Activated T-cell treated with anti-CD3 and anti-CD28 coated beads, Interleukin-2, amount 50 U/mL, for 1 hour (primary cell): ENCODE data around the gene EFNA1.
A peak's percentile ranks its signal among the peaks of the same experiment; 100 is the strongest.
"Not testable (repeated sequence)": the region's sequence is repeated elsewhere in the genome, so short reads cannot be mapped to it uniquely, and the experiment has no call there.

Experiments
- DNase-seq: peaks from one replicate; pipeline ENCODE4 v3.0.0-alpha.2; 2020

EFNA1 gene

DNA sequence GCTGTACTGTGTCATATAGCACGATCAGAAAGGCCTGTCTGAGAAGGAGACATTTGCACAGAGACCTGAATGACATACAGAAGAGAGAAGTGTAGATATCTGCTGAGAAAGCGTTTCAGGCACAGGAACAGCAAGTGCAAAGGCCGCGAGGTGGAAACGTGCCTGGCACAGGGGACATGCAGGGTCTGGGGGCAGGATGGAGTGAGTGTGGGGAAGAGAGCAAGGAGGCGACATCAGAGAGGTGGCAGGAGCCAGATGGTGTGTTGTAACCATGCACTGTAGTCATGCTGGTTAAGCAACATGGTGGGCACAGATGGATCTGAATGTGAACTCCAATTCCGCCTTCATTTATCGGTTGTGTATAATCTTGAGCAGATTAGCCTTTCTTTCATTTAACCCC, 32.5 kb downstream of the EFNA1 start:
- no peak for DNase-seq

- DNase-seq, result not testable (repeated sequence)
Observed at GRCh38 chr1:155162631-155163030, 35.0 kb downstream of the EFNA1 start.

DNA sequence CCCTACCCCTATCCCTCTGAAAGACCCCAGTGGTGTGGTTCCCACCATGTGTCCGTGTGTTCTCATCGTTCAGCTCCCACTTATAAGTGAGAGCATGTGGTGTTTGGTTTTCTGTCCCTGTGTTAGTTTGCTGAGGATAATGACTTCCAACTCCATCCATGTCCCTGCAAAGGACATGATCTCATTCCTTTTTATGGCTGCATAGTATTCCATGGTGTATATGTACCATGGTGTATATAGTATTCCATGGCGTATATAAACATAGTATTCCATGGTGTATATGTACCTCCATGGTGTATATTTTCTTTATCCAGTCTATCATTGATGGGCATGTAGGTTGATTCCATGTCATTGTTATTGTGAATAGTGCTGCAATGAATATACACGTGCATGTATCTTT, 36.1 kb downstream of the EFNA1 start:
- DNase-seq, result not testable (repeated sequence)

DNA sequence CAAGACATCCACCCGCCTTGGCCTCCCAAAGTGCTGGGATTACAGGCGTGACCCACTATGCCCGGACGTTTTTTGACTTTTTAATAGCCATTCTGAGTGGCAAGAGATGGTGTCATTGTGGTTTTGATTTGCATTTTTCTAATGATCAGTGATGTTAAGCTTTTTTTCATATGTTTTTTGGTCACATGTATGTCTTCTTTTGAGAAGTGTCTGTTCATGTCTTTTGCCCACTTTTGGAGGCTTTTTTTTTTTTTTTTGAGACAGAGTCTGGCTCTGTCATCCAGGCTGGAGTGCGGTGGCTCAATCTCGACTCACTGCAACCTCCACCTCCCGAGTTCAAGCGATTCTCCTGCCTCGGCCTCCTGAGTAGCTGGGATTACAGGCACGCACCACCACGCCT, 36.9 kb downstream of the EFNA1 start:
- not testable (repeated sequence) for DNase-seq

GRCh38 chr1:155166051-155166470, 38.4 kb downstream of the EFNA1 start:
- no peak for DNase-seq

GRCh38 chr1:155166471-155167165, 38.9 kb downstream of the EFNA1 start:
- DNase-seq, result no peak

DNA sequence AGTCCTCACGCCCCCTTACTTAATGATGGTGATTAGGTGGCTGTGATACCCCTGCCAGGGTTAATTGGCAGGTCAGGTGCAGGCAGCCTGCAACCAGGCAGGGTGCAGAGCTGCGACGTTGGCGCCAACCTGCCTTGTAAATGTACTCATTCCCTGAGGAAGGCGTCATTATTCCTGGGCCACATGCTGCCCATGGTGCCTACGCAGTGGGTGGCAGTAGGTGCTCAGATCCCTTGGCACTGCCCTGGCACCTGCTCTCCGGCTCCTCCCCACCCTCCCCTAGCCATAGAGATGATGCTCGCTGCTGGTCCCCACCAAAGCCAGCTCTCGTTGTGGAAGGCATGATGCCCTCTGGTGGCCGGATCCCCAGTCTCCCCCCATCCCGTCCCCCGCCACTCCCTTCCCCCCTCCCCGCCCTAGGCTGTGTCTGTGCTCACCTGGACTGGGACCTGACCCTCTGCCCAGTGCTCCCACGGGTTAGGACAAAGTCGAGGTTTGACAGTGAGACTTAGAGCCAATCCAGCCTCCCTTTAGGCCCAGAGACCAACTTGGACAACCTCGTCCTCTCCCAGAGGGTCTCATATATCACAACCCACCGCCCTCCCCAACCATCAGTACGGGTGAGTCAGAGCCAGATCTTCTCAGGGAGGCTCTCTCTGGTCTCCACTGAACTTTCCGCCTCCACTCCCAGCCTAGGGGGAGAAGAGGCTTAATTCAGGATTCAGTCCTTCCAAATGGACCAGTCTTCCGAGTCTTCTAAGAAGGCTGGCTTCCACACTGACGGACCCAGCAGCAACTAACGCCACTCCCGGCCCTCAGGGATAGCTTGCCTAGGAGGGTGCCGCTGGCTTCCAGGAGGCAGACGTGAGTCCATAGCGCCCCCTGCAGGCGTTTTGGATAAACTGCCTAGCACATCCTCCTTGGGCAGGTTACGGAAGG, 39.8 kb downstream of the EFNA1 start:
- peak; percentile 85 for DNase-seq

- not testable (repeated sequence) for DNase-seq
Observed at GRCh38 chr1:155168105-155168445, 40.4 kb downstream of the EFNA1 start.

- no peak for DNase-seq
Observed at GRCh38 chr1:155168456-155169210, 41.0 kb downstream of the EFNA1 start.

GRCh38 chr1:155169541-155169940, 41.9 kb downstream of the EFNA1 start:
- no peak for DNase-seq

DNA sequence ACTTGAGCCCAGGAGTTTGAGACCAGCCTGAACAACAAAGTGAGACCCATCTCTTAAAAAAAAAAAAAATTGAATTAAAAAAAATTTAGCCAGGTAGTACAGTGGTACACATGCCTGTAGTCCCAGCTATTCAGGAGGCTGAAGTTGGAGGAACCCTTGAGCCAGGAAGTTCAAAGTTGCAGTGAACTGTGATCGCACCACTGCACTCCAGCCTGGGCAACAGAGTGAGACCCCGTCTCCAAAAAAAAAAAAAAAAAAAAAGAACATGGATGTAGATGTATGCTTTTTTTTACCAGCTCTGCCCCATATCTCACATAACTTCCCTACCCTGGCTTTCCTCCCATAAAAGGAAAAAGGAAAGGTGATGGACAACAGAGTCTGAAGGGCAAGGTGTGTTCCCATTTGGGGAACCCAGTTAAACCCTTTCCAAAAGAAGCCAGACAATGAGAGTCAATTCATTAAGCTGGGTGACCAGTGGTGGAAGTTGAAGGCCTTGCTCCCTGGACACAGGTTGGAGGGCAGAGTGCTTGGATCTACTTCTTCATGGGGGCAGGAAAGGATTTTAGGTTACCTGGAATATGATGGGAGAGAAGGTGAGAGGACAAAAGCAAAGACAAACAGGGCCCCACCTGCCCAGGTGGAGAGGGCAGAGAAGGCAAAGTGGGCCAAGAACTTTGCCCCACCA, 42.6 kb downstream of the EFNA1 start:
- no peak for DNase-seq

GRCh38 chr1:155170806-155171205, 43.1 kb downstream of the EFNA1 start:
- no peak for DNase-seq

DNA sequence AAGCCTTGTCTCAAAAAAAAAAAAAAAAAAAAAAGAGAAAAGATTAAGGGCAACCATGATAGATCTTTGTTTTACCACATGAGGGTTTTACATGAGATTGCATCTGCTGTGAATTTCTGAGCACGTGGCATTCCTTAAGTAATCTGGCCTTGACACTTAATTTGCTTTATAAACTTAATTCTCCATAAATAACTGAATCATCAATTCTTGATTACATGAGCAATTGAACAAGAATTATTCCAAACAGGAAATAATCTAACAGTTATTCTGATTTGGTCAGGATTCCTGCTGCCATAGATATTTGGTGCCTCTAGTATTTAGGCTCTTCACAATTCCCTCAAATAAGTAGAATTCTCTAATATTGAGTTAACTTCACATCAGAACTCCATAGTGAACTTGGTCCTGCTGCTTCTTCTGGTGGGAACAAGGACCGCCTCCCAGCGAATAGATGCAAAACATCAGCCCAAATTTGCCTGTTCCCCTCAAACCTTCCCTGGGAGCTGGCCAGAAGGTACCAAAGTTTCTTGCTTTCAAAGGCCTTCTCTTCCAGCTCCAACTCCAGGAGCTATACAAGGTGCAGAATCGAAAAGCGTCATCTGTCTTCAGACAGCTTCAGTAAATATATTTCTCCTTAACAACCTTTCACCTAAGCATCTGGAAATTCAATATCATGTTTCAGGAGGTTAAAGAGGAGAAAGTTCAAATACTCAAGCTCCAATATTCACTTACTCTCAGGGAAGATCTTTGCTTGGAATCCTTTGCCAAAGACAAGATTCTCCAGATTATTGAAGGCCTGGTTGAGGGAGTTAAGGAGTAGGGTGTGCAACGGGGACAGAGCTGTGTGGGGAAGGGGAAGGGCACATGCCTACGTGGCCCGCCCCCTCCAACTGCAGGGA, 44.4 kb downstream of the EFNA1 start:
- DNase-seq, result no peak

DNA sequence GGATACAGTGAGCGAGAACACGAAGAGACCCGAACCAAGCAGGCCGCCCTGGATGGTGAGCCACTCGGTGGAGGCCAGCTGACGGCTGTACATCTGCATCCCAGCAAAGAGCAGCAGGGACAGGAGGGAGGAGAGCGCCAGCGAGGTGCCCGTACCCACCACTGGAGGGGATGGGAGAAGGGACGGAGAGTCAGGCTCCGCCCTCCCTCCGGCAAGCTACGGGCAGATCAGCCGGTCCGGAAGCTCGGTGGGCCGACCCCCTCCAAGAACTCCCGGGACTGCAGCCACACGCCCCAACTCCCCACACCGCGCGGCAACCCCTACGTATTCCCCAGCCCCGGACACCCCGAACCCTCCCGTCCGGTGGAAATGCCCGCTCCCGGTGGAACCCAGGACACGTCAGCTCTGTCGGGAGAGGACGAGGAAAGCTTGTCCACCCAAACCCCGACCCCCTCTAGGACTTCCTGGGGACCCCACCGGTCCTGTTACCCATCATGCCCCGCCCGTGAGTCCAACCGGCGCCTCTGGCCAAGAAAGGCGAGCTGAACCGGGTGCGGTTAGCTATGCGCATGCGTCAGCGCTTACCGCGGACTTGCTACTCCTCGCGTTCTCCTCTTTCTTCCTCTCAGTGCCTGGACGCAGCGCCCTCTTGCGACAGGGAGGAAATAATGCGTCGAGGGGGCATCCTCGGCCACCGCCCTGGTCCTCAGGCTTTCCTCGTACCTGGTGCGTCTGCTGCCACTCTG, 45.2 kb downstream of the EFNA1 start, which contains the start of gene KRTCAP2:
TSS of gene KRTCAP2 (minus strand) at position 573 of the 746 bp plus-strand sequence. CDS start at position 493, 80 bp downstream.
- peak; percentile 92 for DNase-seq

GRCh38 chr1:155173478-155174323, 46.0 kb downstream of the EFNA1 start, which contains the start of gene TRIM46:
TSS of gene TRIM46 (plus strand) at chr1:155173849. CDS start at chr1:155173967, 118 bp downstream.
- DNase-seq, result peak; percentile 65

GRCh38 chr1:155174324-155175280, 46.9 kb downstream of the EFNA1 start:
- DNase-seq, result peak; percentile 62

GRCh38 chr1:155175281-155175926, 47.7 kb downstream of the EFNA1 start:
- peak; percentile 20 for DNase-seq

DNA sequence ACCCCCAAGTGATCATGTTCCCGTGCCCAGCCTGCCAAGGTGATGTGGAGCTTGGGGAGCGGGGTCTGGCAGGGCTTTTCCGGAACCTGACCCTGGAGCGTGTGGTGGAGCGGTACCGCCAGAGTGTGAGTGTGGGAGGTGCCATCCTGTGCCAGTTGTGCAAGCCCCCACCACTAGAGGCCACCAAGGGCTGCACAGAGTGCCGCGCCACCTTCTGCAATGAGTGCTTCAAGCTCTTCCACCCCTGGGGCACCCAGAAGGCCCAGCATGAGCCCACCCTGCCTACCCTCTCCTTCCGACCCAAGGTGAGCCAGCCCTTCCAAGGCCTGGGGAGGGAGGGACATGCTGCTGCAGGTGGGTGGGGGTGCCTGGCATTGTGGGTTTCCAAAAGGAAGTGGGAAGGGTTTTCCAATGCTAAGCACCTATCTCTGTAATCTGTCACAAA, 48.3 kb downstream of the EFNA1 start:
- DNase-seq, result peak; percentile 38
